Sciatic nerve (tissue), 2 donors: ENCODE measurements around the gene ITGB8. TPM values are rescaled to one million over a fixed set of nuclear protein-coding genes. Genes with fewer than 3 reads are reported as not detected.
A peak's percentile ranks its signal among the peaks of the same experiment; 100 is the strongest.
"Not testable (repeated sequence)": the region's sequence is repeated elsewhere in the genome, so short reads cannot be mapped to it uniquely, and the experiment has no call there.

Experiments
- ATAC-seq: fragments of 200-7000 bp; cut with Tn5 transposase; one replicate; pipeline ENCODE4 v1.9.1; 2020; ENCODE audit warnings: mild to moderate bottlenecking, moderate library complexity
- DNase-seq: peaks from one replicate; pipeline ENCODE4 v3.0.0-alpha.2; 2020; ENCODE audit warnings: low spot score
- intact Hi-C: fragments of 100-400 bp; cut with DNase I; formaldehyde crosslinking; loops from one replicate; pipeline ENCODE4 v1.14.2; 2022
- total RNA-seq: library from RNA; stranded (reverse); fragmentation: NEBNext Ultra II Directional; extraction: Animal tissue kit (Norgen Biotek cat#: 25700); gene quantifications from one replicate; pipeline ENCODE4 v1.2.1, GENCODE V29; 2021
- donor health status: DM: no; HTN: no; CAD: no.
- donor health status: DM: no; HTN: no; CAD: no.

The ITGB8 gene
- total RNA-seq, result 207 TPM

GRCh38 chr7:20330239-20330927 is at the start of gene ITGB8:
Gene ITGB8 (plus strand): TSS chr7:20330900. CDS start chr7:20331807, 907 bp downstream.
- ATAC-seq, result peak; percentile 94
- peak; percentile 96 for DNase-seq
- intact Hi-C loops, result no loop called here

- DNase-seq, result no peak
- intact Hi-C loops, result no loop called here
- no peak for ATAC-seq
Measured at GRCh38 chr7:20282959-20283358, 47.7 kb upstream of the ITGB8 start.

- no peak for ATAC-seq
- no peak for DNase-seq
- intact Hi-C loops, result no loop called here
Measured at GRCh38 chr7:20283385-20283784, 47.3 kb upstream of the ITGB8 start.

GRCh38 chr7:20284003-20284770 is 46.5 kb upstream of the ITGB8 start:
- intact Hi-C loops, result no loop called here
- ATAC-seq, result no peak

GRCh38 chr7:20284771-20285143 is 45.9 kb upstream of the ITGB8 start:
- DNase-seq (no peak), ATAC-seq (no peak)
- intact Hi-C loops, result no loop called here

More at GRCh38 chr7:20284003-20284770, 46.5 kb upstream of the ITGB8 start:
- DNase-seq, result no peak

- ATAC-seq (no peak), DNase-seq (no peak)
- intact Hi-C loops, result no loop called here
Measured at GRCh38 chr7:20287317-20287716, 43.4 kb upstream of the ITGB8 start.

- intact Hi-C loops, result no loop called here
- no peak for DNase-seq
- ATAC-seq, result no peak
Measured at GRCh38 chr7:20288036-20288435, 42.7 kb upstream of the ITGB8 start.

- intact Hi-C loops, result no loop called here
- ATAC-seq (no peak), DNase-seq (no peak)
Measured at GRCh38 chr7:20290505-20291111, 40.1 kb upstream of the ITGB8 start.

- ATAC-seq, result no peak
- intact Hi-C loops, result no loop called here
Measured at GRCh38 chr7:20293336-20293735, 37.4 kb upstream of the ITGB8 start.

GRCh38 chr7:20296444-20296843 is 34.3 kb upstream of the ITGB8 start:
- intact Hi-C loops, result no loop called here
- DNase-seq (no peak), ATAC-seq (no peak)

More at GRCh38 chr7:20293336-20293735, 37.4 kb upstream of the ITGB8 start:
- DNase-seq, result no peak

GRCh38 chr7:20296901-20297300 is 33.8 kb upstream of the ITGB8 start:
- intact Hi-C loops, result no loop called here

GRCh38 chr7:20298486-20298901 is 32.2 kb upstream of the ITGB8 start:
- intact Hi-C loops, result no loop called here
- DNase-seq (no peak), ATAC-seq (no peak)

More at GRCh38 chr7:20296901-20297300, 33.8 kb upstream of the ITGB8 start:
- no peak for DNase-seq
- no peak for ATAC-seq

GRCh38 chr7:20299145-20299544 is 31.6 kb upstream of the ITGB8 start:
- ATAC-seq (peak; percentile 22), DNase-seq (no peak)
- intact Hi-C loops, result no loop called here

- intact Hi-C loops, result no loop called here
- peak; percentile 70 for ATAC-seq
- no peak for DNase-seq
Measured at GRCh38 chr7:20299647-20300312, 30.9 kb upstream of the ITGB8 start.

- intact Hi-C loops, result no loop called here
- DNase-seq, result no peak
Measured at GRCh38 chr7:20301311-20301939, 29.3 kb upstream of the ITGB8 start.

GRCh38 chr7:20302300-20302699 is 28.4 kb upstream of the ITGB8 start:
- ATAC-seq, intact Hi-C loops, DNase-seq: not testable (repeated sequence)

More at GRCh38 chr7:20301311-20301939, 29.3 kb upstream of the ITGB8 start:
- no peak for ATAC-seq

GRCh38 chr7:20302891-20303290 is 27.8 kb upstream of the ITGB8 start:
- no peak for ATAC-seq
- DNase-seq, result no peak
- intact Hi-C loops, result no loop called here

GRCh38 chr7:20304366-20304765 is 26.3 kb upstream of the ITGB8 start:
- no peak for ATAC-seq
- intact Hi-C loops, result no loop called here

GRCh38 chr7:20305726-20306125 is 25.0 kb upstream of the ITGB8 start:
- ATAC-seq (no peak), DNase-seq (no peak)
- intact Hi-C loops, result no loop called here

More at GRCh38 chr7:20304366-20304765, 26.3 kb upstream of the ITGB8 start:
- DNase-seq, result no peak
